ENCODE measurements around the gene ST3GAL2.

Gene ST3GAL2

GRCh38 chr16:70437017-70437581 lies 1.8 kb downstream of the ST3GAL2 start:
- DNase-seq: no peak

- DNase-seq: no peak
Observed at GRCh38 chr16:70434484-70435260, 4.2 kb downstream of the ST3GAL2 start.

DNA sequence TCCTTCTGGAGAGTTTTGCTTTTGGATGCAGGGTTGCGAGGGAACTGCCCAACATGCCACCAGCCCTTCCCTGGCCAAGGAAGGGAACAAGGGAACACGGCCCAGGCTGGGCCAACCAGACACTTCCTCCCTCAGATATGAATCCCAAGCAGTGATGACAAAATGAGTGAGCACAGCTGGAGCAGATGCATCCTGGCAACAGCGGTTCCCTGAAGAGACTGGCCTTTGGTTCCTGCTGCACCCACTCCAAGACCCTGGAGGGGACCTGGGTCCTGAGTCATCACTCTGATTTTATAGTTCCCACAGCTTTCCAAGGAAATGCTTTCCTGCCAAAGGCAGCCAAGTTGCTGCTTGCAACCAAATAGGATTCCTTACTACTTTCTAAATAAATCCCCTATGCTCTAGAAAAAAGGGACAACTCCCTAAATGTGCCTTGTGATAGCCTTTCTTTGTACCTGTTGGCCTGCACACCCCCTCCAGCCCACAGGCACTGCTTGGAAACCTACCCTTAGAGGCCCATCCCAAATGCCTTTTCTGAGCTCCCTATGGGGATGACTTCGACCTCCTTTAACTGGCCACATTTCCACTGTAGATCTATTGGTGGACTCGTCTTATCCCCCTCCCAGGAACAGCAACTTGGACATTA lies 5.3 kb downstream of the ST3GAL2 start:
- DNase-seq: no peak

- no peak for DNase-seq
Observed at GRCh38 chr16:70432723-70433457, 6.0 kb downstream of the ST3GAL2 start.

DNA sequence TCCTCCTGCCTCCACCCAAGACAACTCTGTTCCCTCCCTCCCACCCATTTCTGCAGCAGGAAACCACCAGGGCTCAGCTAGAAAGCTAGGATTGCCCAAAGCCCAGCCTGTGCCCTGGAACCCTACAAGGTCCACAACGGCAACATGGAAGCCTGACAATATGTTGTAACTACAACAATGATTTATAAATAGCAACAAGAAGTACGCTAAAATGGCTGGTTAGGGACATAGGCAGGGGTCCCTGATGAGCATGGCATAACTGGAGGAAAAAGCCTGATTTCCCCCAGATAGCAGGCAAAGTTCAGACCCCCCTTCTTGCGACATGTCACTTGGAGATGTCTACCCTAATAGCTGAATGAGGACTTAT lies 6.6 kb downstream of the ST3GAL2 start:
- DNase-seq: no peak

DNA sequence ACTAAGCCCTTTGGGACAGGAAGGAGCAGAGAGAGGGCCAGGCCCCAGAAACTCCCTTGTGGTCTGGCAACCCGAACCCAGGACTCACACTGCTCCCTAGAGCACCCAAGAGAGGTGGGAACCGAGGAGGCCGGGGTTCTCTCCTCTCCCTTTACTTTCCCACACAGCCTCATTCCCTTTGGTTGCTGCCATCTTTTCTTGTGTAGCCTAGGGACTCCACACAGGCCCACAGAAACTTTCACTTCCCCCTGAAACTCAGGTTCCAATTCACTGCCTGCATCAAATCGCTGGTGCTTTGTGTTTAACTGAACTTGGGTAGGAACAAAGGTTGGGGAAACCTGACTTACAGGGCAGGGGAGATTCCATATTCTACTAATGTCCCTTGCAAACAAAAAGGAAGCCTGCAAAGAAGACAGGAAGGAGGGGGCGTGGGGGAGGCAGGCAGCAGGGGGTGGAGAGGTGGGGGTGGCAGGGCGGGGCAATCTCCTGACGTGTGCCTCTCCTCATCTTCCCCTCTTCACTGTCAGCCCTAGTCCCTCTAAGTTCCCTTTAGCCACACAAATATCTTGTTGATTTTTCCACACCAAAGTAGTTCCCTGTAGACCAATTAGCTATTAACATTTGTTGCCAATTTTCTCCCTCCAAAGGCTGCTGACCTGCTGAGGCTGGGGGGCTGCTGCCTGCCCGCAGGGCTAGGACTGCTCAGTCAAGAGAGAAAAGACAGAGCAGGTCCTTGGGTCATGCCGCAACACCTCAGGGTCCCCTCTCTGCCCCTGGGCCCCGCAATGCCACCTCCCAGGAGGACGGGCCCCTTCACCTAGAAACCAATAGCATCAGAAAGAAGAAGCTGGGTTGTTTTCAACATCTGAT lies 8.0 kb downstream of the ST3GAL2 start:
- peak; percentile 53 for DNase-seq

DNA sequence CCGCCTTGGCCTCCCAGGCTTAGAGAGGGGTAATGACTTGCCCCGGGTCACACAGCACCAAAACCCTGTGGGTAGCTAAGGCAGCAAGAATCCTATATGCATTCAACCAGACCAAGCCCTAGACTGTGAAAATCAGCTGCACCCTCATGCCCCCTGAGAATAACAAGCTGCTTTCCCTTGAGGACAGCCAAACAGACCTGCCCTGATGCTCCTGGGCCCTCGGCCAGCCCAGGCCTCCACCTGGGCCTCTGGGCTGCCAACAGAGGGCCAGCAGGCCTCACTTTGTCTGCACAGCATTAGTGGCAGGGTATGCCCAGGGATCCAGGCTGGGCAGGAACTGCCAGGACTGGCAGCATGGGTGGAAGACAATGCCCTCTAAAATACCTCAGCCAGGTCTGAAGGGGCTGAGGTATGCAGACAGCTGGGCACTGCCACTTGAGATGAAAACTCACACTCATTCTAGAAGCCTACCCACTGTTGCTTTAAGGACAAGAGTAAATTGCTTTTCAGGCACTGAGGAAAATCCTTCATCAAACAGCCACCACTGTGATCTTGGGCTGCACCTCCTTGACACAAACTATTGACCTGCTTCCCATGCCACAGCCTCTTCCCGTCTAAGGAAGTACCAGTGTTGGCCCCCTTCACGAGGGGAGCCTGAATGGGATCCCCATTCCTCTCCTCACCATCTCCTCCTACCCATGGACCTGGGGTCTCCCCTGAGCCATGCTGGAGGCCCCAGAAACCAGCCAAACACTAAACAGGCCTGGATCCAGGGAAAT lies 8.8 kb downstream of the ST3GAL2 start:
- no peak for DNase-seq

DNA sequence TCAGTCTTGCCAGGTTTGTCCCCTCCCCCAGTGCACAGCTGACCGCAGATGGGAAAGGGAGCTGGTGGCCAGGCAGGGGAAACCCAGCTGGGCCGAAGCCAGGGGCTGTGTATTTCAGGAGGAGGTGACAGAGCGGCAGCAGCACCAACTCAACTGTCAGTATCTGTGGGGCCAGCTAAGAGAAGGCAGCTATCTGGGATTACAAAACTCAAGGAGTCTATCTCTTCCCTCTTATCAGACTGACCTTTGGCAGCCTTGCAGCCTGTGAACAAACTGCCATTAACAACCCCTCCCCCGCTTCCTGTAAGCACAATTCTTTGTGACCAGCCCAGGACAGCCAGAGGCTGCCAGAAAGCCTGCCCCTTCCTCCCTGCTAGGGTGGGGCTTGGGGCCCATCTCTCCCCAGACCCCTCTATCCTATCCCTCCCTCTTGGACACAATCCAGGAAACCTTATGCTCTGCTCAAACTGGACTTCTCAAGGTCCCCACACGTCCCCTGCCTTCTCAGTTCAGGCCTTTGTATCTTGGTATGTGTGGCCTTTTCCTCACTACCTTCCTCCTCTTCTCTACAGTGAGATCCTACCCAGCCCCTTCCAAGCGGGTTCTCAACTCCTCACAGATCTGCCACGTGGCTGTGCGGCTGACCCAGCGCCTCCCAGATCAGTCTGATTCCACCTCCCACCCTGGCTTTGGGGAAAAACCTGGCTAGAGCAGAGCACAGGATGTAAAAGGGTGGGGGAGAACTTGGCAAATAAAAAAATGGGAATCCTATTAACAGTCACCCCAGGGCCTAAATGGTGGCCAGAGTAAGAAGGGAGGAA lies 10.5 kb downstream of the ST3GAL2 start:
- peak; percentile 86 for DNase-seq

DNA sequence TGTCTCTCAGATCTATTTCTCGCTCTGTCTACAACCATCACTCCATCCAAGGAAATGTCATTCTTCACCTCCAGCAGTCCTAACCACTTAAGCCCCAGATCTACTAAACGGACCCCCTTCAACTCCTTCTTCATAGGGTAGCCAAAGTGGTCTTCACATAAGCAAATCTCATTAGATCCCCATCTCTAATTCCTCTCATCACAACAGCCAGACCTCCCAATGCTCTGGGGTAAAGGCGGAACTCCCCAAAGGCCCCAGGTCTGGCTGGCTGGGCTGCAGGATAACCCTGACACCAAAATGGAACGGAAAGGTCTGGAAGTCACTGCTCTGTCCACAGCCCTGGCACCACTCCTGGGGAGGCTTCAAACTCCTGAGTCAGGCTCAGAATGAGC lies 11.1 kb downstream of the ST3GAL2 start:
- DNase-seq: no peak

- no peak for DNase-seq
Observed at GRCh38 chr16:70422543-70422942, 16.4 kb downstream of the ST3GAL2 start.

- no peak for DNase-seq
Observed at GRCh38 chr16:70421473-70422311, 17.2 kb downstream of the ST3GAL2 start.

DNA sequence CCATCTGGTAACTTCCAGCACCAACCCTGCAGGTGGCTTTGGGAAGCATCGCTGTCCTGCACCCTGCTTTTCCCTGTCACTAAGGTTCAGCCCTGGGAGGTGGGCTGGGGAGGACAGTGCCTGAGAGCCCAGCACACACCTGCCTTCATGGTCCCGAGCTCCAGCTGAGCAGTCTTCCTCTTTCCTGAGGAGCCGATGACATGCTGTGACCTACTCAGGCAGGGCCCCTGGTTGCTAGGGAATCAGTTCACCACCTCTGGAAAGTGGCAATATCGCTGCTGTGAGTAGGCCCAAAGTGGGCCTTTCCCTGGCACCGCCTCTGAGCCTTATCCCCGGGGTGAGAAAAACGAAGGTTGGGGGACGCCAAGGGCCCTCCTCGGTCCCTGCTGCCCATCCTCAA lies 17.9 kb downstream of the ST3GAL2 start:
- no peak for DNase-seq

DNA sequence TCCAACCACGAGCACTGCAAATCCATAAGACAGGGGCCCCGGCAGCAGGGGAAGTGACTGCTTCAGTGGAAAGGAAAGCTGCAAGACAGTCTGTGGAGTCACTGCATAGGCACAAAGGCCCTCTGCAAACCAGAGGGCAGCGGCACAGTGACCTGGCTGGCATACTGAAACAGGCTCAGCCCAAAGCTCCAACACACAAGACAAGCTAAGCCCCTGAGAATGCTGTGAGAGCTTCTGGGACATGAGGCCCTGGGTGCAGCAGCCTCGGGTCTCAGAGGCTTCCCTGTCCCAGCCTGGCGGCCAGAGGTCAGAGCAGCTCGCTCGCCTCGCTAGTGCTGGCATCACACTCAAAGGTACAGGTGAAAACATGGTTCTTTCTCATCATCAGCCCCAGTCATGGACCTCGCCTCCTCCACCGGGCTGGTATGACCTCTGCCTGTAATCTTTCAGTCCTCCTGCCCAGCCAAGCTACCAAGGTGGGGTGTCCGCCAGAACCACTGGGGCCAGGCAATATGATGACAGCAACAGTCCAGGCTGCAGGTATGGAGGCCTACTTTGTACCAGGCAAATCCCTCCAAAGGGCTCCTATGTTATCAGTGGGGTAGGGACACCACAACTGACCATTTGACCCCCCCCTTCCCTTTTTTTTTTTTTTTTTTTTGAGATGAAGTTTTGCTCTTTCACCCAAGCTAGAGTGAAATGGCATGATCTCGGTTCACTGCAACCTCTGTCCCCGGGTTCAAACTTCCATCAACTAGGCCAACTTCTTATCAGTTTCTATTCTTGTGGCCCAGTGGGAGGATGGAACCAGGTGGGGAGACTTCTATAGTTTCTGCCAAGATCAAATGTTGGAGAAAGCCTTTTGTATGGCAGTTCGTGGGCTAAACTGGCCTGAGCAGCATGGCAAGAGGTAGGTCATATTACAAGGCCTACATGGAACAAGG lies 19.2 kb downstream of the ST3GAL2 start:
- DNase-seq: no peak

DNA sequence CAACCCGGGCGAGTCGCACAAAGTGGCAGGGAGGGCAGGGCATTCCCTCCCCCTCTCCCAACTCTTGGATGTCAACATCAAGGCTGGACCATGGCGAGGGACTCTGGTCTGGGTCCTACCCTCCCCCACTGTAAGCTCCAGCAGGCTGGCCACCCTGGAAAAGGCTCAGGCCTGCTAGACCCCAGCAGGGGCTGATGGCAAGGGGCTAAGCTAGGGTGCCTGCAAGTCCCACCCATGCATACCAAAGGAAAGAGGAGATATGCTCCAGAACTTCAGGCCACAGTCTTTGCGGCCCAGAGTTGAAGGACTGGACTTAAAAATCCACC lies 19.9 kb downstream of the ST3GAL2 start:
- no peak for DNase-seq

DNA sequence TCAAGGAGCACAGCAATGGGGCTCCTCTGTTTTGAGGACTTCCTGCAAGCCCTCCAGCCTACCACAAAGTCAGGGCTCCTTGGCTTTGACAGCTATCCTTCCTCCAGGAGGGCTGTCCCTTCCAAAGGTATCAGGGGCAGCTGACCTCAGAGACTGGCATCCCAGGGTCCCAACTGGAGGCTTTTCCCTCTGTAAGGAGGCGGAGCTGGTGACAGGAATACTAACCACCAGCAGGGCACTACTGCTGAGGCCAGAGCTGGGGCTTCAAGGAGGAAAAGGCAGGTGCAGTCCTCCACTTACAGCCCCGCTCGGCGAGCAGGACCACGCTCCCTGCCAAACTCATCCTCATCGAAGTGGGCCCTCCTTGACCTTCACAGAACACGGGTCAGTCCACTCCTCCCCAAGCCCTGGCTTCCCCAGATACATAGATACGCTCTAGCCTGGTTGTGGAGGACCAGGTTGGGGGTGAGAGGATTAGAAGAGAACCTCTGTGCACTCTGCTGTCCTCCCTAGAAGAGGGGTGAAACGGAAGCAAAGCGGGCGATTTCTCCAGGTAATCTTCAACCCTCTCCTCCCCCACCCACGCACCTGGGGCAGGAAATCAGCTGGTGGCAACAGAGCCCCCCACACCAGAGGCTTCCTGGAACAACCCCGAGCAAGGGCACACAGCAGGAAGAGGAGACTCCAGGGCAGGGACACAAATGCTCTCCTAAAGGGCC lies 20.5 kb downstream of the ST3GAL2 start:
- no peak for DNase-seq

- no peak for DNase-seq
Observed at GRCh38 chr16:70417661-70418060, 21.2 kb downstream of the ST3GAL2 start.

DNA sequence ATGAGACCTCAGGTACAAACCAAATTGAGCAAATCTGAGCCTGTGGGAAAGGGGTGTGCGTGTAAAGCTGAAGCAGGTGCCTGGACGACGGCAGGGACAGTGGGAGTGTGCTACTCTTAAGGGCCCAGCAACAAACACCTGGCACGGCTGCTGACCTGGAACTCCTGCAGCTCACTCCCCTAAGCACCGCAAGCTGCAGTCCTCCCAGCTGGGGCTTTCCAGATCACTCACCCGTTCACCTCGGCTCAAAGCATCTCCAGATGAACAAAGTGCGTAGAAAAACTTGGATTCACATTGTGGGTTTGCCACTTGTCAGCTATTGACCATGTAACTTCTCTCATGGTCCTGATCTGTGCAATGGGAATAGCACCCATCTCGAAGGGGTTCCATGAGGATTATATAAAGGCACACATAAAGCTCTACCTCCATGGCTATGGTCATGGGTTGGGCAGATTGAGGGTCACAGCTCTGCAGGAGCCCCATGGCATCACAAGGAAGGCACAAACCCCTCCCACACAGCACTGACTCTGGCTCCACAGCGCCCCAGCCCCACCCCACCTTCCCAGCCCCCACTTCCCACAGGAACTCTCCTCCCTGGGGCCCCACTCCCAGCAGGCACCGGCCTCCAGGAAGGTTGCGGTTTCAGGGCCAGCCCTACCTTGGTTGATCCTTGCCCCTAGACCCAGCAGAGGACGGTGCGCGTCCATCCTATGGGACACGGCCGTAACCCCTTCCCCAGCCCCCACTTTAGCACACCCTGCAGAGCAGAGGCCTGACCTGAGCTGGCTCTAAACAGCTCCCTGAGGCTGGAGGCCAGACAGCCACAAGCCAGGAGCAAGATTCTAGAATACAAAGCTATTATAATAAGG lies 21.9 kb downstream of the ST3GAL2 start:
- DNase-seq: no peak
